Measurements from ENCODE around the gene ZNF41.
"Not testable (repeated sequence)": the region's sequence is repeated elsewhere in the genome, so short reads cannot be mapped to it uniquely, and the experiment has no call there.

ZNF41 gene

GRCh38 chrX:47482512-47483305, at the start of gene ZNF41:
Gene ZNF41 (minus strand): TSS chrX:47483222. CDS start chrX:47467481, 15,741 bp downstream.
- peak; percentile 55 for DNase-seq (ENCODE audit: low read depth)

GRCh38 chrX:47530049-47530448, 47.0 kb upstream of the ZNF41 start:
- no peak for DNase-seq (ENCODE audit: low read depth)

DNA sequence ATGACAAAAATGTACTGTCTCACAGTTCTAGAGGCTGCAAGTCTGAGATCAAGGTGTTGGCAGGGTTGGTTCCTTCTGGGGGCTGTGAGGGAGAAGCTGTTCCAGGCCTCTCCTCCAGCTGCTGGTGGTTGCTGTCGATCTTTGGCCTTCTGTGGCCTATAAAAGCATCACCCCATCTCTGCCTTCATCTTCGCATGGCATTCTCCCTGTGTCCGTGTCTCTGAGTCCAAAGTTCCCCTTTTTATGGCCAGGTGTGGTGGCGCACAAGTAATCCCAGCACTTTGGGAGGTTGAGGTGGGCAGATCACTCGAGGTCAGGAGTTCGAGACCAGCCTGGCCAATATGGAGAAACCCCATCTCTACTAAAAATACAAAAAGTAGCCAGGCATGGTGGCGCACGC, 46.5 kb upstream of the ZNF41 start:
- no peak for DNase-seq (ENCODE audit: low read depth)

DNA sequence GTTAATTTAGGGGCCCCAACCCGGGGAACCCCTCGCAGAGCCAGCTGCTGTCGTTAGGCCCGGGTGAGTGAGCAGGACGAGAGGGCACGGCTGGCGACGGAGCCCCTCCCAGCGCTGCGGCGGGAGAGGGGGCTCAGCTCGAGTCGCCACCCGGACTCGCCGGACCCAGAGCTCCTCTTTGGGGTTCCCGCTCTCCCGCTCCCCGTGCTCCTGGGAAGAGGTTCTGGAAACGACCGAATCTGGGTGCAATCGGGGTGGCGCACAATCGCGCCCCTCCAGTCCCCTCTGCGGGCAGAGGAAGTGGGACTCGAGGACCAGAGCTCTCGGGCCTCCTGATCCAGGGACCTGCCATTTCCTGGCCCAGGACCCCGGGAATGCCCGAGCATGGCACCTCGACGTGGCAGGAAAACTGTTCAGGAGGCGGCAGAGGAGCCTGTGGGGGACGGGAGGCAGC, 40.7 kb upstream of the ZNF41 start:
- DNase-seq (ENCODE audit: low read depth): no peak

GRCh38 chrX:47523297-47523696, 40.3 kb upstream of the ZNF41 start:
- DNase-seq (ENCODE audit: low read depth): peak; percentile 61

DNA sequence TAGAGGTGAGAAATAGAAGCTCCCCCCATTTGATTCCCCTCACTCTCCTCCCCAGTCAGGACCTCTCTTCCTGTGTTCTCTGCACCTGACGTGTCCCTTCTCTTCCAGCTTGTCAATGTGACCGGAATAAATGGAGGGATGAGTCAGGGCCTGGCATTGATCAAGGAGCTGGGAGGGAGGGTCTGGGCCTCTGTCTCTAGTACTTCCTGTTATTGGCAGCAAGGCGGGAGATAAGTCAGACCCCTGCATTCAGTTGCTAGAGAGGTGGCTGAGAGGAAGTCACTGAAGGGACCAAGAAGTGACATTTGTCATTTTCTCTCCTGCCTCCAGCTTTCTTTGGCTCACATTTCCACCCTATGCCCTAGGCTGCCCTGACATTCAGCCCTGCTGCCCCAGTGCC, 35.1 kb upstream of the ZNF41 start:
- no peak for DNase-seq (ENCODE audit: low read depth)

GRCh38 chrX:47515941-47516665, 33.1 kb upstream of the ZNF41 start:
- DNase-seq (ENCODE audit: low read depth): no peak

- DNase-seq (ENCODE audit: low read depth): no peak
Measured at GRCh38 chrX:47514533-47515235, 31.7 kb upstream of the ZNF41 start.

DNA sequence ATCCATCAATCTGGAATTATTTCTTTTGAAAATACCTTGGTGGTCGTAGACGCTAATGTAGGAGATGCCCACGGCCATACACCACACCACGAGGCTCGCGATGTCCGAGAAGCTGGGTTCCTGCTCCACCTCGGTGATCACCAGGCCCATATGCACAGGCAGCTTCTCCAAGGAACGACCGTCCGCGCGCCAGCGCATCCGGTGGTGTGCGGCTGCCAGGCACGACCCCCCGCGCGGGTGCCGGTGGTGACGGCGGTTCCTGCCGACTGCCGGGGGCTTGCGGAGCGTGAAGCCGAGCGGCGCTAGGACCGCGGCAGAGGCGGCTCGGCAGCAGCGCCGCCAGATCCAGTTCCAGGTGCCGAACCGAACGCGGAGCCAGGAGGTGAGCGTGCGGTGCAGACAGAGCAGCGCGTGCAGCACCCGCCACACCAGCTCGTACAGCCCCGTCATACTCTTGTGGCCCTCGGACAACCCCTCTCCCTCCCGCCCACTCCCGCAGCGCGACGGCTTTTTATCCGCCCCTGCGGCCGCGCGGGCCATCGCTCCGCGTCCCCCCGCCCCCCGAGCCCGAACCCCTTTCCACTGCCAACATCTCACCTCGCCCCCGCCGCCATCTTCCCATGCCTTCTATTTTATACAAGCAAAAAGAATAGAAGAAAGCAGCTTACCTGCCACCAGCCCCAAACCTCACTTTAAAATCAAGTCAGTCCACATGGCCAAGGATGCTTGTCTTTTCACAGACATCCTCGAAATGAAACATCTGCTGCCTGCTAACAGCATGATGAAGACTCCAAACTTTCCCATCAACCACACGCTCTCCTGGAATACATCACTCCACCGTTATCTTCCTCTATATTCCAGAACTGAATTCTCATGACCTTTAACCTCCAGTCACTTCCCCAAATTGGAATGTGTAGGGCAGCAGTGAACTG, 30.3 kb upstream of the ZNF41 start:
- DNase-seq (ENCODE audit: low read depth): not testable (repeated sequence)

DNA sequence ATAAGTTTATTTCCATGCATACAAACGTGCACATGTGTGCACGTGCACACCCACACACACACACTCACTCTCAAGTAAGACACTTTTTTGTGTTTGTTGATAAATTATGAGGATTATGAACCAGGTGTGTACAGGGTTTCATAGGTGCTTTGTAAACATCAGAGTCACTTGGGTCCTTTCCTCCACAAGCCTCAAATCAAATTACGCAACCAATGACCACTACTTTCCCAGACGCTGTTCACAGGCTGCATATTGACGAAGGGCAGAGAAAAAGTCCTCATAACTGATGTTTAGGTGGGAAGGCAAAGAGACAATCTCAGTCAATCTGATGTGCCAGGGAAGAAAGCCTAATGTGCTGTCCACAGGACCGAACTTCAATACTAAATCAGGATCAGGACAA, 29.4 kb upstream of the ZNF41 start:
- not testable (repeated sequence) for DNase-seq (ENCODE audit: low read depth)

DNA sequence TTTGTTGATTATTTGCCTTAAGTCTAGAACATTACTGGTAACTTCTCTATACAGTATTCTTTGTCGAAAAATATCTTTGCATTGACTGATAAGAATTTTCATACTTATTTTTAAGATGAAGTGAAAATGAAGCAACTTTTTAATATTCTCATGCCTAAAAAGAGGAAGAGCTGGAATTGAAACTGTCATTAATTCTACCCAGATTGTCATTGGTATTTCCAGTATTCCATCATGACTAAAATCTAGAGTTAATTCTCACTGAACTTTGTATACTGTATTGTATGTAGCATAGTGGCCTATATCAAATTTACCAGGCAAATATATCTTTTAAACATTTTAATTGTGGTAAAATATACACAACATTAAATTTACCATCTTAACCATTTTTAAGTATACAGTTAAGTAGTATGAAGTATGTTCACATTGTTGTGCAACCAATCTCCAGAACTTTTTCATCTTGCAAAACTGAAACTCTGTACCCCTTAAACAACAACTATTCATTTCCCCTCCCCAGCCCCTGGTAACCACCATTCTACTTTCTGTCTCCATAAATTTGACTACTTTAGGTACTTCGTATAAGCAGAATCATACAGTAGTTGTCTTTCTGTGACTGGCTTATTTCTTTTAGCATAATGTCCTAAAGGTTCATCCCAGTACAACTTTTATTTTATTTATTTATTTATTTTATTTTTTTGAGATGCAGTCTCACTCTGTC, 24.3 kb upstream of the ZNF41 start:
- no peak for DNase-seq (ENCODE audit: low read depth)

DNA sequence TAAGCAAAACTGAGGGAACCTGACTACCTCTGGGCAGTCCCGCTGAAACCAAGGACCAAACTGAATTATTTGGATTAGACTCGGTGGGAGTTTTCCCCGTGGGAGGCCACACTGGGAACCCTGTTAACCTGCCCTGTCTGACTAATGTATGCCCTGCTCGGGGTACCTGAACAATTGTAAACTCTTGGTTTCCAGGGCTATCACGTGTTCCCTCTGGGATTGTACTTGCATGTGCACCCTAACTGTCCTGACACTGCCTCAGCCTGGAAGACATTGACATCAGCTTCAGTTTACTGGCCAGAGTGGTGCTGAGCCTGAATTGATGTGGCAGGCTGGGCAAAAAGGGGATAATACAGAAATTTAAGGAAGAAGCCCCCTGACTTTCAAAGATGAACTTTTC, 20.1 kb upstream of the ZNF41 start:
- DNase-seq (ENCODE audit: low read depth): no peak

GRCh38 chrX:47502316-47503125, 19.5 kb upstream of the ZNF41 start:
- DNase-seq (ENCODE audit: low read depth): no peak

- DNase-seq (ENCODE audit: low read depth): no peak
Measured at GRCh38 chrX:47501226-47502074, 18.4 kb upstream of the ZNF41 start.

- DNase-seq (ENCODE audit: low read depth): no peak
Measured at GRCh38 chrX:47500554-47500953, 17.5 kb upstream of the ZNF41 start.

- DNase-seq (ENCODE audit: low read depth): no peak
Measured at GRCh38 chrX:47499293-47499692, 16.3 kb upstream of the ZNF41 start.

- DNase-seq (ENCODE audit: low read depth): no peak
Measured at GRCh38 chrX:47498411-47498810, 15.4 kb upstream of the ZNF41 start.

GRCh38 chrX:47497271-47497888, 14.4 kb upstream of the ZNF41 start:
- DNase-seq (ENCODE audit: low read depth): no peak

GRCh38 chrX:47492133-47492532, 9.1 kb upstream of the ZNF41 start:
- DNase-seq (ENCODE audit: low read depth): not testable (repeated sequence)

All from stimulated activated CD8-positive, alpha-beta memory T cell treated with anti-CD3 and anti-CD28 coated beads, Interleukin-12 subunit alpha, Interleukin-12 subunit beta, amount 100 ng/mL, for 4 hours (primary cell).